GM12892 (cell line): Measurements from ENCODE around the gene CNTN4.

Source experiments
- POLR2A ChIP-seq: IDR thresholded peaks from 2 replicates; pipeline ENCODE4 v1.6.1; 2011; ENCODE audit warnings: low read depth, low read length, control low read depth
- POLR2AphosphoS5 ChIP-seq: IDR thresholded peaks from 2 replicates; pipeline ENCODE4 v1.6.1; 2011; ENCODE audit warnings: low read depth, low read length, control low read depth

DNA sequence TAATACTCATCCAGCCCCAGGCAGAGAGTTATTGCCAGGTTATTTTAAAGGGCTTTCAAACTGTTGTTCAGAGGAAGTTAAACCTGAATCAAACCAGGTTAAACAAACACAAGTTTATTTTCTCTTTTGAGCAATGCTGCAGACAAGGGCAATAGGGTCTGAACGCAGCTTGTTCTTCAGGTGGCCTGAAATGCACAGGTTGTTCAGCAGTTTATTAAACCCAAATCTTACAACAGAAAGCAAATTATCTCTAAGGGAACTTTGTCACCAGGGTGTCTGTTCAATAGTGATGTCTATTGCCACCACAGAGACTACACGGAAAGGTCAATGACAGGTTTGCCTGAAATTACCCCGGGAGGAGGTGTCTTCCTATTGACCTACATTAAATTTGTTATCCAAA lies 877.5 kb downstream of the CNTN4 start:
- TF ChIP-seq POLR2A (no peak), POLR2AphosphoS5 (no peak)
